HUES64 (cell line): Measurements from ENCODE around the gene MIS12.

Experiments used
- H3K27ac ChIP-seq: 2 replicates; pipeline ENCODE4 v1.7.0; 2013; ENCODE audit warnings: low read depth, low read length, inconsistent platforms
- H3K27me3 ChIP-seq: 2 replicates; pipeline ENCODE4 v1.6.1; 2013; ENCODE audit warnings: mild to moderate bottlenecking, low read length; ENCODE audit not compliant: insufficient read depth
- H3K36me3 ChIP-seq: 2 replicates; pipeline ENCODE4 v1.6.1; 2013; ENCODE audit warnings: mild to moderate bottlenecking, low read length; ENCODE audit not compliant: insufficient read depth
- H3K4me1 ChIP-seq: 2 replicates; pipeline ENCODE4 v1.6.1; 2013; ENCODE audit warnings: mild to moderate bottlenecking, low read length, moderate library complexity; ENCODE audit not compliant: insufficient read depth
- H3K4me3 ChIP-seq: 2 replicates; pipeline ENCODE4 v1.5.1; 2013; ENCODE audit warnings: mild to moderate bottlenecking, low read length, moderate library complexity
- H3K9ac ChIP-seq: 2 replicates; pipeline ENCODE4 v1.6.1; 2013; ENCODE audit warnings: mild to moderate bottlenecking, low read depth, low read length
- H3K9me3 ChIP-seq: 2 replicates; pipeline ENCODE4 v1.6.1; 2013; ENCODE audit warnings: low read depth, low read length; ENCODE audit not compliant: insufficient read depth
- WGBS: fragments of 150-250, 120-280 bp; methylation state at CpG from one replicate; pipeline ENCODE4 v1.1.7; 2013; ENCODE audit warnings: missing lambda C conversion rate; 5-methylcytosine and 5-hydroxymethylcytosine counted together

The MIS12 gene

DNA sequence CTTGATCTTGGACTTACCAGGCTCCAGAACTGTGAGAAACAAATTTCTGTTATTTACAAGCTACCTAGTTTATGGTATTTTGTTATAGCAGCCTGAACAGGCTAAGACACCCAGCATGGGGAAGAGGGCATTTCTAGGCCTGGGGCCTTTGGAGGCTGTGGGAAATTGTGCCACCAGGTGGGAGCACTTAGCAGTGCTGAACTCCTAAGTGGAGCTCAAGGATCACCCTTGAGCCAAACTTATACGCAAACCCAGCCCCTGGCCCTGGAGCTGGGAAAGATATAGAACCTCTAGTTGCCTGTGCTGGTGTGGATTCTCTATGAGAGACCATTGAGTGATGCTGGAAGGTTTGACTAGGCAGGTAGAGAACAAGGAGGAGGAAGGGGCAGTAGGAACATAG lies 36.1 kb downstream of the MIS12 start:
- H3K27me3 ChIP-seq, result no peaks in the 10 kb centered on the region
- 100% methylated on average over 1 of the region's 1 CpG for WGBS
- H3K36me3 ChIP-seq, result no peaks in the 10 kb centered on the region

DNA sequence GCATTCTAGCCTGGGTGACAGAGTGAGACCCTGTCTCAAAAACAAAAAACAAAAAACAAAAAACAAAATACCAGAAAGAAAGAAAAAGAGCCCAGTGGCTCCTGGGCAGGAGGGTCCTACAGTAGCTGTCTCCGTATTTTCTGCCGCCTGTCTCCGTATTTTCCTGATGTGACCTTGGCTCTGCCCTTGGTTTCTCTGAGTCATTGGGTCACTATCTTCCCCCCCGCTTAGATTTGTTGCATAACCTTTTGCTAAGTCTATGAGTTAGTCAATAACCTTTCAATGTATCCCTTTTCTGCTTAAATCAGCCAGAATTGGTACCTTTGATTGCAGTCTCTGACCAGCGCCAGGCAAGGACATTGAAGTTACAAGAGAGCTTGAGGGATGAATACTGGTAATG lies 36.9 kb downstream of the MIS12 start:
- Histone ChIP-seq H3K27me3 (no peaks in the 10 kb centered on the region), H3K9me3 (no peaks in the 10 kb centered on the region), H3K9ac (no peak overlapping the region), H3K4me1 (no peaks in the 10 kb centered on the region; the same call in 1 of the 2 replicates), H3K27ac (no peak overlapping the region), H3K36me3 (no peaks in the 10 kb centered on the region), H3K4me3 (no peak overlapping the region)
- 96% methylated on average over 5 of the region's 5 CpGs for WGBS

More for the DNA sequence above, 36.1 kb downstream of the MIS12 start:
- H3K9ac ChIP-seq, result no peak overlapping the region
- no peak overlapping the region for H3K27ac ChIP-seq
- no peaks in the 10 kb centered on the region for H3K9me3 ChIP-seq
- H3K4me3 ChIP-seq, result no peak overlapping the region
- no peaks in the 10 kb centered on the region; the same call in 1 of the 2 replicates for H3K4me1 ChIP-seq

DNA sequence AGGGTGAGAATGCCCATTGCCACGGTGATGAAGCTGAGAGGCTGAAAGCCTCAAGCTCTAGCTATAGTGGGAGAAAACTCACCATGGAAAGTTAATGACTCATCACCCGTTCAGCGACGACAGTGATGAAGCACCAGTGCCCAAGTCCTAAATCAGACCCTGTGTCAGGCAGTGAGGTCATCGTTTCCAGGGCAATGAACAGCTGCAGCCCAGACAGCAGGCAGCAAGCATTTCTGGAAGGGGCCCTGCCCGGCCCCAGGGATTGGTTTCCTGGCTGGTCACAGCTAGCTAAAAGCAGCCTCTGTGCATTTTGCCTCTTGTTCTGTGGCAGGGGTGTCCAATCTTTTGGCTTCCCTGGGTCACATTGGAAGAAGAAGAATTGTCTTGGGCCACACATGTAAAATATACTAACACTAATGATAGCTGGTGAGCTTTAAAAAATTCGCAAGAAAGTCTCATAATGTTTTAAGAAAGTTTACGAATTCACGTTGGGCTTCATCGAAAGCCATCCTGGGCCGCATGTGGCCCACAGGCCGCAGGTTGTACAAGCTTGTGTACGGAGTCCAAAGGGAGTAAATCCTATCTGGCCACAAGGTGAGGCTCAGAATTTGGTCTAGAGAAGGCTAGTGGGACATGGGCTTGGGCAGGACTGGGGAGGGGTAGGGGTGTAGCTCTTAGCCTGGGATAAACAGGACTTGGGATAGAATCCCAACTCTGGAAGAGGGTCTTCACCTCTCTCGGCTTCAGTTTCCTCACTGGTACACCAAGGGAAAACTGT lies 40.6 kb downstream of the MIS12 start:
- no peaks in the 10 kb centered on the region for H3K36me3 ChIP-seq
- WGBS, result 81% methylated on average over 14 of the region's 14 CpGs

DNA sequence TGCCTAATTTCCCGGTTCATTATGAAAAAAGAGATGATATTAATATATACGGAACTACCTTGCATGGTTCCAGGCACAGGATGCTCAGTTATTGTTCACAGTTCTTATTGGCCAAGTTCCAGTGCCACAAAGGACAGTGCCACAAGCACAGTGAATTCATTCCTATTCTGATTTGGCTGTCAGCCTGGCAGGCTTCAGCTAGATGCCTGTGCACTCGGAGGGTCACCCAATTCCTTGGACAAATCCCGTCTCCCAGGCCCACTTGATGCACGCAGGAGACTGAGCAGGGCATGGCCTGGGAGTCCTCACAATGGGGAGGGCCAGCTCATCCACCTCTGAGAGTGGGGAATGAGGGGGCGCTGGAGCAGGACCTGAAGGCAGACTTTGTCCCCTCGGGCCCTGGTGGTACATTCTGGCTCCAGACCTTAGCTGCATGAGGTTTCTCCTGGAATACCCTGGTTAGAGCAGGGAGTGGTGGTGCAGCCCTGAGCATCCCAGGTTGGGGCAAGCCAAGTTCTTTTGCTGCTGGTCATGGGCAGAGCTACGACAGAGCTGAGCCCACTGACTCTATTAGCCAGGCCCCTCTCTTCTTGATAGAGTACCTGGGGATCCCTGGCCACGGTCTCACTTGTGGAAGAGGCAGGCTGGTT lies 41.4 kb downstream of the MIS12 start:
- WGBS, result 92% methylated on average over 9 of the region's 9 CpGs
- no peak overlapping the region for H3K27ac ChIP-seq
- no peaks in the 10 kb centered on the region for H3K36me3 ChIP-seq
- H3K9ac ChIP-seq, result no peak overlapping the region
- H3K4me1 ChIP-seq, result no peaks in the 10 kb centered on the region; the same call in 1 of the 2 replicates
- H3K4me3 ChIP-seq, result no peak overlapping the region
- H3K9me3 ChIP-seq, result no peaks in the 10 kb centered on the region
- H3K27me3 ChIP-seq, result no peaks in the 10 kb centered on the region

More for the DNA sequence above, 40.6 kb downstream of the MIS12 start:
- H3K27me3 ChIP-seq, result no peaks in the 10 kb centered on the region
- H3K4me1 ChIP-seq, result no peaks in the 10 kb centered on the region; the same call in 1 of the 2 replicates
- H3K9ac ChIP-seq, result no peak overlapping the region; the same call in 1 of the 2 replicates
- H3K27ac ChIP-seq, result peak overlapping the region; percentile 6; the same call in 1 of the 2 replicates
- H3K4me3 ChIP-seq, result no peak overlapping the region
- no peaks in the 10 kb centered on the region for H3K9me3 ChIP-seq

DNA sequence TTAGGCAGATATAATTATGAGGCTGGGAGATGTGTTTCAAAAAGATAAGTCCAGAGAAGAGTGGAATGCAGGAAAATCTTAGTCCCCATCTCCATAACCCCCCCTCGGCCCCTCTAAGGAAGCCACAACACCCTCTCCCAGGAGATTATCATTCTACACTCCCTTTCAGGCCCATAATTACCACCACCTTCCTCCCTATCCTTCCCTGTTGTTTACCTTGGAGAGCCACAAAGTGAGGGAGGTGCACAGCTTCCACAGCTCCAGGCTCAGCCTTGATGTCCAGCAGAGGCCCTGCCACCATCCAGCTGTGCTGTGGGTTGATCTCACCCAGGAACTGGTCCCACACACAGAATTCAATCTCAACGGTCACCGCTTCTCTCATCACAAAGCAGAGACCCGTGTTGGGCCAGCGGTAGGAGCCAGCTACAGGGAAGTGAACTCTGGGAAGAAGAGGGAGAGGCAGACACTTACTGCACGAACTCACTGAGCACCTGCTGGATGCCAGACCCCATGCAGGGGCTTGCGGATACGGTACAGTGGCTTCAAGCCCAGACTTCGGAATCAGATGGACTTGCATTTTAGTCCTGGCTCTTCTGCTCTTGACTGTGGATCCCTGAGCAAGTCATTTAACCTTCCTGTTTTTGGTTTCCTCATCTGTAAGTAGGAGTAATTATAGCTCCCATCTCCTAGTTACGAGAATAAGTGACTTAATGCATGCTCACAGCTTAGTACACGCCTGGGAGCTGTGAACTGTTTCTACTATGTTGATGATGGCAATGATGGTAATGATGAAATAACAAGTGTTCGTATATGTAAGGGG lies 44.1 kb downstream of the MIS12 start:
- Histone ChIP-seq H3K27ac (no peak overlapping the region), H3K9ac (no peak overlapping the region), H3K4me1 (no peaks in the 10 kb centered on the region; the same call in 1 of the 2 replicates), H3K27me3 (no peaks in the 10 kb centered on the region), H3K36me3 (no peaks in the 10 kb centered on the region), H3K4me3 (no peak overlapping the region), H3K9me3 (no peaks in the 10 kb centered on the region)
- 91% methylated on average over 11 of the region's 12 CpGs for WGBS

GRCh38 chr17:5531085-5531418 lies 44.7 kb downstream of the MIS12 start:
- Histone ChIP-seq H3K4me1 (no peaks in the 10 kb centered on the region; the same call in 1 of the 2 replicates), H3K27ac (no peak overlapping the region), H3K4me3 (no peak overlapping the region), H3K27me3 (no peaks in the 10 kb centered on the region), H3K9ac (no peak overlapping the region), H3K36me3 (no peaks in the 10 kb centered on the region), H3K9me3 (no peaks in the 10 kb centered on the region)
- 89% methylated on average over 4 of the region's 4 CpGs for WGBS

DNA sequence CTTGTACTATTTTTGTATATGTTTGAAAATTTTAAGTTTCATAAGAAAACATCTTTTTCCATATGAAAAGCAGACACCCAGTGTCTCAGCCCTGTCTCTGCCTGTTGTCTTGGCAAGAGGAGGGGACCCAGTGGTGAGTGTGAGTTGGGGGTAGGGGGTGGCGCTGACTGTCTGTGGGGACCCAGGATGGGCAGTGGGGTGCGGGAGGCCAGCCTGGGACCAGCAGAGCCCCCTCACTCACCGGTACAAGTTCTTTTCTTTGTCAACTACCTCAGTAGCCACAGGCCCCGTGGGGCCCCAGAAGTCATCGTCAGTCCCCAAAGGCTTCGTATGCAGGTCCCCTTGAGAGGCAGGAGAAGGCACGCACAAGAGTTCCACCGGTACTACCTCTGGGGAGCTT lies 46.2 kb downstream of the MIS12 start:
- Histone ChIP-seq H3K9me3 (no peaks in the 10 kb centered on the region), H3K4me3 (no peak overlapping the region), H3K9ac (no peak overlapping the region), H3K27me3 (no peaks in the 10 kb centered on the region), H3K4me1 (no peaks in the 10 kb centered on the region), H3K36me3 (no peaks in the 10 kb centered on the region), H3K27ac (no peak overlapping the region)
- 86% methylated on average over 8 of the region's 8 CpGs for WGBS

- 86% methylated on average over 18 of the region's 18 CpGs for WGBS
- Histone ChIP-seq H3K4me3 (no peak overlapping the region), H3K27me3 (no peaks in the 10 kb centered on the region), H3K9me3 (no peaks in the 10 kb centered on the region), H3K27ac (no peak overlapping the region), H3K4me1 (no peaks in the 10 kb centered on the region), H3K36me3 (no peaks in the 10 kb centered on the region), H3K9ac (no peak overlapping the region)
Measured at GRCh38 chr17:5533486-5534315, 47.3 kb downstream of the MIS12 start.

DNA sequence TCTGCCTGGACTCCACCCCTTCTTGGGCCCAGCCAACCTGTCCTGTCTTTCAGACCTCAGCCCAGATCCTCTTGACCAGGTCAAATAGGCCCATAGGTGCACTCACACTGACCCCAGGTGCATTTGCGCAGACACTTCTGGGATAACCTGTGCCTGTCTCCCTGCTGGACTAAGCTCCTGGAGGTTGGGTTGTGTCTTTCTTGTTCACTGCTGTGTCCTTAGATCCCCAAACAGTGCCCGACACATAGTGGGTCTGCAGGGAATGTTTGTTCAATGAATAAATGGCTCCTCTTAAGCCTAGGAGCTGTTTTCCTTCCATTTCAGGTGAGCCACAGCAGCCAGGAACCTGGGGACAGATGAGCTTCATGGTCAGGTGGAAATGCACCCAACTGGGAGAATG lies 49.1 kb downstream of the MIS12 start:
- 97% methylated on average over 2 of the region's 2 CpGs for WGBS
- H3K4me1 ChIP-seq, result no peaks in the 10 kb centered on the region
- H3K36me3 ChIP-seq, result no peaks in the 10 kb centered on the region
- H3K9ac ChIP-seq, result no peak overlapping the region
- no peaks in the 10 kb centered on the region for H3K9me3 ChIP-seq
- H3K27me3 ChIP-seq, result no peaks in the 10 kb centered on the region
- H3K4me3 ChIP-seq, result no peak overlapping the region
- no peak overlapping the region for H3K27ac ChIP-seq

DNA sequence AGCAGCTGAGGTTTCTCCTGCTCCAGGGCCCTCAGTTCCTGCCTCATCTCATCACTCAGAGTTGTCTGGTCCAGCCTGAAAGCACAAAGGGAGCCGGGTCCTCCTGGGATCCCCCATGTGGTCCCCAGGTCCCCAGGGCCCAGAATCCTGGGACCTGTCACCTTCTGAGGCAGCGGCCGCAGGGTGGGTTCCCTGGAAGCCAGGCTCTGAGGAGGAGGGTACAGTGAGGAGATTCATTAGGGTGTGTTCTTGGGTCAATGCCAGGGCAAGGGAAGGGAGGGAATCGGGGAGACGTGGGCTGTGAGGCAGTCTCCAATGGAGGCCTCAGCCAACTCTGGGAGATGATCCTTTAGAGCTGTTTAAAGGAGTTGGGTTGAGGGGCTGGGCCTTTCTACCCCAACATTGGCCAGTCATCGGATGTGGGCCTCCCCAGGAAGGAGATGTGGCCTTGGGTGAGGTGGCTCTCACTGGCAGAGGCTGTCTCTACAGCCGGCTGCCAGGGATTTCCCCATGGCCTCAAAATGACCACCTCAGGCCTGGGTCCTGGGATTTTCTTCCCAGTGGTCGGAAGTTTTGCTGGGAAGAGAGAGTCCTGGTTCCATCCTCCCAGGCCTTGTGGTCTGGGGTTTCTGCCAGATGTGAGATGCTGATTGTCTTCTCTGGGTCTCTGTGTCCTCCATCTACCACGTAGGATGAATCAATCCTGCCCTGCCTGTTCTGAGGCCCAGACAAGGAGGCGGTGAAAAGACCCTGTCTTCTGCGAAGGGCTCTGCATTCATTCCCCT lies 50.7 kb downstream of the MIS12 start:
- Histone ChIP-seq H3K4me3 (no peak overlapping the region), H3K9me3 (no peaks in the 10 kb centered on the region), H3K27ac (no peak overlapping the region), H3K9ac (no peak overlapping the region), H3K4me1 (no peaks in the 10 kb centered on the region), H3K36me3 (no peaks in the 10 kb centered on the region), H3K27me3 (no peaks in the 10 kb centered on the region)
- WGBS, result 90% methylated on average over 11 of the region's 11 CpGs
